Ovary (tissue), 9 donors: ENCODE results near the gene FMN1. TPM values are rescaled to one million over a fixed set of nuclear protein-coding genes. Genes with fewer than 3 reads are reported as not detected.

Experiments
- DNase-seq, 5 donors: peaks; one replicate each; pipeline ENCODE4 v3.0.0-alpha.2; 2019 to 2020
- H3K27ac ChIP-seq, 2 donors: fragments of 200-600 bp; one replicate each; pipeline versions ENCODE4 v1.5.1 to v1.8.0; 2019 to 2022
- H3K27me3 ChIP-seq: fragments of 200-600 bp; one replicate; pipeline ENCODE4 v1.8.0; 2022
- H3K36me3 ChIP-seq: fragments of 200-600 bp; sonication (generic); one replicate; pipeline ENCODE4 v1.5.1; 2019
- H3K4me1 ChIP-seq: one replicate; pipeline ENCODE4 v1.8.1; 2013; ENCODE audit warnings: mild to moderate bottlenecking, moderate library complexity; ENCODE audit not compliant: insufficient read depth
- H3K4me3 ChIP-seq: fragments of 200-600 bp; sonication (generic); one replicate; pipeline ENCODE4 v1.5.1; 2017
- H3K9me3 ChIP-seq, 2 donors: fragments of 200-600 bp in 1 of 2; sonication (generic) in 1 of 2; one replicate each; pipeline versions ENCODE4 v1.5.1 to v1.8.1; 2013 to 2019; ENCODE audit warnings: mild to moderate bottlenecking in 1 of 2, moderate library complexity in 1 of 2
- EP300 ChIP-seq: sonication (generic); formaldehyde crosslinking; IDR thresholded peaks from one replicate; pipeline ENCODE4 v1.6.1; 2017; ENCODE audit warnings: antibody characterized with exemption
- POLR2A ChIP-seq: fragments of 450-650 bp; IDR thresholded peaks from one replicate; pipeline ENCODE4 v1.6.1; 2017; ENCODE audit warnings: antibody characterized with exemption, mild to moderate bottlenecking, moderate library complexity
- WGBS, 3 donors: extraction: QIAGEN DNeasy Blood & Tissue Kit in 1 of 3; methylation state at CpG; one replicate each; pipeline versions ENCODE4 v1.1.5 to v1.1.7; 2013 to 2017; 5-methylcytosine and 5-hydroxymethylcytosine counted together
- intact Hi-C, 4 donors: fragments of 100-400 bp; cut with DNase I; formaldehyde crosslinking; loops; one replicate each; pipeline versions ENCODE4 v1.11.0 to v1.15.1; 2022 to 2023
- polyA plus RNA-seq, 2 donors: library from polyadenylated mRNA; stranded (reverse); fragments of 200-250 nt in 1 of 2; fragments of 350-450 nt in 1 of 2; fragmentation: Illumina TruSeq in 1 of 2; extraction: RNeasy Lipid Tissue Mini Kit (QIAGEN cat#74804) in 1 of 2; gene quantifications; one replicate each; pipeline ENCODE4 v1.2.3, GENCODE V29; 2013 to 2014
- total RNA-seq, 7 donors: library from RNA; depleted of rRNA in 2 of 7; stranded (reverse); fragments of >200 nt in 2 of 7; fragmentation: NEBNext Ultra II Directional in 3 of 7; extraction: Animal tissue kit (Norgen Biotek cat#: 25700) in 3 of 7; gene quantifications; one replicate each; pipeline versions ENCODE4 v1.1.0 to v1.2.4, GENCODE V29; 2016 to 2023
- TF ChIP-seq, protein P1 (sequence below), 3 donors: fragments of 450-650 bp in 2 of 3; fragments of 200-600 bp in 1 of 3; IDR thresholded peaks; one replicate each; pipeline versions ENCODE4 v1.5.1 to v1.8.0; 2016 to 2022; ENCODE audit warnings: antibody characterized with exemption in 3 of 3, mild to moderate bottlenecking in 1 of 3
- donor health status: DM: no; HTN: no; CAD: no; lungs with moderate emphysema.
- donor health status: DM: no; HTN: no; CAD: no.
- donor health status: Bipolar disorder and iron deficiency.
- donor health status: DM: yes; HTN: yes; CAD: no.
- donor health status: DM: no; HTN: no; CAD: no.
- donor health status: DM: yes; HTN: yes; CAD: no.

Gene FMN1
- total and polyA plus RNA-seq, 9 donors = 0.13 to 16.9 (median 2.6) TPM

DNA sequence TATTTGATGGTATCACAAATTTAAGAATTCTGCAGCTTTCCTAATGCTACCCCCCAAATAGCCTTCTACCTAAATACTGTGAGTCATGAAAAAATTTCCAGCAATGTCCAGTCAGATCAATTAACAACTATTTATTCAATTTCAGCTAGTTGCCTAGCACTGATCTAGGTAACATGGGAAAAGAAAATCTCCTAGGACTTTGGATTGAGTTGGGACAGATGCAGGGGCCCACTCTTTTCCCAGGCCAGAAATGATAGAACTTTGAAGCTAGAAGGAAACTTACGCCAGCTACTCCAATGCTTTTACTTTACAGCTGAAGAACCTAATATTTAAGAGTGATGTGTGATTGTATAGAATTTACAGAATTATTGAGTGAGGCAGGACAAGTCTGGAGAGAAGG lies 196.3 kb downstream of the FMN1 start:
- no peaks in the 10 kb centered on the region for H3K9me3 ChIP-seq
- H3K27me3 ChIP-seq = no peaks in the 10 kb centered on the region
- 98 to 100% (median 100%) methylated on average over 1 of the region's 1 CpG for WGBS, 3 donors
- DNase-seq = no peak
- intact Hi-C loops = loop anchor here in 2 of 4 donors (5.0 to 10.0 kb wide), 2 partner anchors 153 to 336 kb away; no protein-coding TSS in a partner anchor
- TF ChIP-seq, protein P1, sequence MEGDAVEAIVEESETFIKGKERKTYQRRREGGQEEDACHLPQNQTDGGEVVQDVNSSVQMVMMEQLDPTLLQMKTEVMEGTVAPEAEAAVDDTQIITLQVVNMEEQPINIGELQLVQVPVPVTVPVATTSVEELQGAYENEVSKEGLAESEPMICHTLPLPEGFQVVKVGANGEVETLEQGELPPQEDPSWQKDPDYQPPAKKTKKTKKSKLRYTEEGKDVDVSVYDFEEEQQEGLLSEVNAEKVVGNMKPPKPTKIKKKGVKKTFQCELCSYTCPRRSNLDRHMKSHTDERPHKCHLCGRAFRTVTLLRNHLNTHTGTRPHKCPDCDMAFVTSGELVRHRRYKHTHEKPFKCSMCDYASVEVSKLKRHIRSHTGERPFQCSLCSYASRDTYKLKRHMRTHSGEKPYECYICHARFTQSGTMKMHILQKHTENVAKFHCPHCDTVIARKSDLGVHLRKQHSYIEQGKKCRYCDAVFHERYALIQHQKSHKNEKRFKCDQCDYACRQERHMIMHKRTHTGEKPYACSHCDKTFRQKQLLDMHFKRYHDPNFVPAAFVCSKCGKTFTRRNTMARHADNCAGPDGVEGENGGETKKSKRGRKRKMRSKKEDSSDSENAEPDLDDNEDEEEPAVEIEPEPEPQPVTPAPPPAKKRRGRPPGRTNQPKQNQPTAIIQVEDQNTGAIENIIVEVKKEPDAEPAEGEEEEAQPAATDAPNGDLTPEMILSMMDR (IDR thresholded peaks at IDR 0.05) = no peak
- TF ChIP-seq POLR2A (no peak), EP300 (no peak)
- H3K4me1 ChIP-seq = no peaks in the 10 kb centered on the region
- H3K36me3 ChIP-seq = no peaks in the 10 kb centered on the region
- no peak overlapping the region for H3K4me3 ChIP-seq
- no peak overlapping the region for H3K27ac ChIP-seq

DNA sequence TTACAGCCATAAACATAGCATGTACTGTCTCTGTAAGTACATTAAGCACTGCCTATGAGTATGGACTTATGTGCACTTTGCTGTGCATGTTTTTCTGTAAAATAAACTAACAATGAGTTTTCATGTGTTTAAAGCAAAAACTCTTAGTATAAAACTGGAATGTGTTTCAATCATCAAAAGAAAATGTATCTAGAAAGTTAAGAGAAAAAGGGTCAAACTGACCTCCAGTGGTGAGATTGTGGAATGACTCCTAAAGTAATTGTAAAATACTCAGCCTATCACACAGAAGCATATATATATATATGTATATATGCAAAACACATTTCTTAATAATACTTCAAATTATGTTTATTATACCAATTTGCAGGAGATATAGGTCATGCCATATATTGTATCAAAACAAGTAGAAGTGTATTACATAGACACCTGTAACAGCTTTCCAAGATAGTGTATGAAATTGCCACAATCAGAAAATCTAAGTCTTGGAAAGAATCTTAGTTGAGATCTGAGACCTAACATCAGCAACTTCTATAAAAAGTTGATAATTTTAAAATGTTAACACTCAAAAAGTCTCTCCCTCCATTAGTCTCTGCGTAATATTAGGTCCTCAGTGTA lies 199.6 kb downstream of the FMN1 start:
- TF ChIP-seq, protein P1 (IDR thresholded peaks at IDR 0.05) = peak in 1 of 3 donors; percentile 17
- no peak for TF ChIP-seq EP300
- WGBS, 3 donors = 89 to 96% (median 91%) methylated on average over 1 of the region's 1 CpG
- Histone ChIP-seq H3K4me1 (no peaks in the 10 kb centered on the region), H3K36me3 (no peaks in the 10 kb centered on the region), H3K27ac (no peak overlapping the region), H3K27me3 (no peaks in the 10 kb centered on the region), H3K4me3 (no peak overlapping the region), H3K9me3 (no peaks in the 10 kb centered on the region)
- DNase-seq = no peak
- intact Hi-C loops = loop anchor here in 3 of 4 donors (5.0 to 10.0 kb wide), 2 partner anchors 150 to 333 kb away; no protein-coding TSS in a partner anchor

DNA sequence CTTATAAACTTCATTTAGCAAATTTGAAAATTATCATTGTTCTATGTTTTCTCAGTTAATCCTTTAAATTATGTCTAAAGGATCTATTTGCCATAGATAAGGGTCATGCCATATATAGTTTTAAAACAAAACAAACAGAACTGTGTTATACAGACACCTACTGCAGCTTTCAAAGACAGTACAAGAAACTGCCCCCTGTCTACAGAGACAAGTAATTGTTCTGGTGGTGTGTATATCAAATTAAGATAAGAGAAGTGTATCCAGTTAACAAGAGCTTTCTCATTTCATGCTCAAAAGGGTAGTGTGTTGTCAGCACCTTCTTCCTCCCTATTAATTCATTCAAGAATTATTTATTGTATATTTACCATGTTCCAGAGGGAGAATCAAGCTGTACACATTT lies 201.2 kb downstream of the FMN1 start:
- H3K27me3 ChIP-seq = no peaks in the 10 kb centered on the region
- no peak overlapping the region for H3K27ac ChIP-seq
- intact Hi-C loops = loop anchor here in 2 of 4 donors (5.0 to 10.0 kb wide), 2 partner anchors 148 to 331 kb away; no protein-coding TSS in a partner anchor
- no peaks in the 10 kb centered on the region for H3K36me3 ChIP-seq
- DNase-seq = no peak
- no peak for TF ChIP-seq POLR2A
- no peak for TF ChIP-seq EP300
- TF ChIP-seq, protein P1 (IDR thresholded peaks at IDR 0.05) = no peak
- H3K4me1 ChIP-seq = no peaks in the 10 kb centered on the region
- H3K9me3 ChIP-seq = no peaks in the 10 kb centered on the region
- no peak overlapping the region for H3K4me3 ChIP-seq

DNA sequence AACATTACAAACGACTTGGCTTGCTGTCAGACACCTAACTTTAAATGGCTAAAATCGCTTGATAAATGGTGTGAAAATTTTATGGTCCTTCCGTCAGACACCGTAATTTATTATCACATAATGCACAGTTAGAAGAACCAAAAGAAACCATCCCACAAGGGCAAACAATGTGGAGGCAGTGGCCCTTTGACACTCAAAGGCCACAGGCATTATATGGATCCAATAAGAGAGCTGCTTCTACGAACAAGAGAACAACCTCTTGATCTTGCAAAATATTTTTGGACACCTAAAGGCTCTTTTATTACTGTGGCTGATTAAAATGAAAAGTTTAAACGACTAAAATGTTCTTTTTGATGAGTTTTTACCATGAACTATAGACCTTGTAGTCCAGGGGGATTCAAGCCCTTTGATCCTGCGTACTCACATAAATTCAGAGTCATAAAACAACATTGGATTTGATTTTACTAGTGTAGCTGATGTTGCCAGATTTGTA lies 202.8 kb downstream of the FMN1 start:
- no peak overlapping the region for H3K27ac ChIP-seq
- WGBS, 3 donors = 45 to 75% (median 69%) methylated on average over 7 of the region's 7 CpGs

More for the DNA sequence above, 202.8 kb downstream of the FMN1 start:
- no peaks in the 10 kb centered on the region for H3K27me3 ChIP-seq
- no peaks in the 10 kb centered on the region for H3K9me3 ChIP-seq
- no peaks in the 10 kb centered on the region for H3K4me1 ChIP-seq
- no peak for DNase-seq
- no peak overlapping the region for H3K4me3 ChIP-seq
- intact Hi-C loops = loop anchor here in 2 of 4 donors (5.0 to 10.0 kb wide), 2 partner anchors 147 to 329 kb away; no protein-coding TSS in a partner anchor
- H3K36me3 ChIP-seq = no peaks in the 10 kb centered on the region
- TF ChIP-seq POLR2A (no peak), EP300 (no peak)
- TF ChIP-seq, protein P1 (IDR thresholded peaks at IDR 0.05) = no peak
